DOHH2 (cell line): ENCODE results near the gene DNAH6.

ENCODE experiments used
- CTCF ChIP-seq: fragments of 200-600 bp; sonication (generic); IDR thresholded peaks from one replicate; pipeline ENCODE4 v1.5.1; 2014; ENCODE audit warnings: antibody characterized with exemption, mild to moderate bottlenecking, low read depth, low read length; ENCODE audit not compliant: poor library complexity, severe bottlenecking
- EZH2phosphoT487 ChIP-seq: fragments of 200-600 bp; sonication (generic); IDR thresholded peaks from 2 replicates; pipeline ENCODE4 v1.6.1; 2017; ENCODE audit warnings: borderline replicate concordance, mild to moderate bottlenecking, antibody characterized with exemption, low read length, moderate library complexity, mixed read lengths

- TF ChIP-seq CTCF = no peak
- TF ChIP-seq EZH2phosphoT487 = no peak
Observed at GRCh38 chr2:84678214-84678613, 161.9 kb downstream of the DNAH6 start.
